Skeletal muscle tissue (tissue), 4 donors: ENCODE results near the gene SP100. TPM values are rescaled to one million over a fixed set of nuclear protein-coding genes. Genes with fewer than 3 reads are reported as not detected.

Experiments
- H3K27ac ChIP-seq: one replicate; pipeline ENCODE4 v1.7.0; 2013; ENCODE audit warnings: mild to moderate bottlenecking, low read depth, low read length, inconsistent platforms
- H3K27me3 ChIP-seq, 3 donors: one replicate each; pipeline ENCODE4 v1.7.0; 2013; ENCODE audit warnings: low read length in 3 of 3; ENCODE audit not compliant: control insufficient read depth in 3 of 3, insufficient read depth in 3 of 3
- H3K36me3 ChIP-seq, 3 donors: one replicate each; pipeline ENCODE4 v1.7.0; 2013; ENCODE audit warnings: low read length in 3 of 3; ENCODE audit not compliant: control insufficient read depth in 3 of 3, insufficient read depth in 3 of 3
- H3K4me1 ChIP-seq, 3 donors: one replicate each; pipeline ENCODE4 v1.7.0; 2013; ENCODE audit warnings: low read length in 3 of 3, mild to moderate bottlenecking in 3 of 3; ENCODE audit not compliant: control insufficient read depth in 3 of 3, insufficient read depth in 3 of 3
- H3K4me3 ChIP-seq, 3 donors: one replicate each; pipeline ENCODE4 v1.7.0; 2013; ENCODE audit warnings: low read length in 3 of 3
- H3K9ac ChIP-seq, 3 donors: one replicate each; pipeline ENCODE4 v1.7.0; 2013; ENCODE audit warnings: low read length in 3 of 3, mild to moderate bottlenecking in 3 of 3, moderate library complexity in 2 of 3, low read depth in 1 of 3
- H3K9me3 ChIP-seq, 3 donors: one replicate each; pipeline ENCODE4 v1.7.0; 2013; ENCODE audit warnings: low read length in 3 of 3; ENCODE audit not compliant: control insufficient read depth in 3 of 3
- total RNA-seq: library from RNA; depleted of rRNA; stranded (reverse); fragments of >200 nt; gene quantifications from one replicate; pipeline ENCODE4 v1.2.3, GENCODE V29; 2014
- donor health status: Osteomylitis.

Gene SP100
- total RNA-seq, 1 donor from 2014 or later: 24.0 TPM

DNA sequence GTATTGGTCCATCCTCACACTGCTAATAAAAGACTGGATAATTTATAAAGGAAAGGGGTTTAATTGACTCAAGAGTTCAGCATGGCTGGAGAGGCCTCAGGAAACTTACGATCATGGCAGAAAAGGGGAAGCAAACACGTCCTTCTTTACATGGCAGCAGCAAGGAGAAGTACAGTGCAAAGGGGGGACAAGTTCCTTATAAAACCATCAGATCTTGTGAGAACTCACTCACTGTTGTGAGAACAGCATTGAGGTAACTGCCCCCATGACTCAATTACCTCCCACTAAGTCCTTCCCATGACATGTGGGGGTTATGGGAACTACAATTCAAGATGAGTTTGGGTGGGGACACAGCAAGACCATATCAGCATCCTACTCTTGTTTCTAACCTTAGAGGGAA is 37.0 kb downstream of the SP100 start:
- Histone ChIP-seq H3K4me1 (no peaks in the 10 kb centered on the region), H3K9me3 (no peaks in the 10 kb centered on the region), H3K27me3 (no peaks in the 10 kb centered on the region), H3K9ac (no peak overlapping the region), H3K36me3 (peaks cover 20 to 43% (median 28%) of the 10 kb centered on the region in 3 donors), H3K4me3 (no peak overlapping the region), H3K27ac (no peak overlapping the region)

DNA sequence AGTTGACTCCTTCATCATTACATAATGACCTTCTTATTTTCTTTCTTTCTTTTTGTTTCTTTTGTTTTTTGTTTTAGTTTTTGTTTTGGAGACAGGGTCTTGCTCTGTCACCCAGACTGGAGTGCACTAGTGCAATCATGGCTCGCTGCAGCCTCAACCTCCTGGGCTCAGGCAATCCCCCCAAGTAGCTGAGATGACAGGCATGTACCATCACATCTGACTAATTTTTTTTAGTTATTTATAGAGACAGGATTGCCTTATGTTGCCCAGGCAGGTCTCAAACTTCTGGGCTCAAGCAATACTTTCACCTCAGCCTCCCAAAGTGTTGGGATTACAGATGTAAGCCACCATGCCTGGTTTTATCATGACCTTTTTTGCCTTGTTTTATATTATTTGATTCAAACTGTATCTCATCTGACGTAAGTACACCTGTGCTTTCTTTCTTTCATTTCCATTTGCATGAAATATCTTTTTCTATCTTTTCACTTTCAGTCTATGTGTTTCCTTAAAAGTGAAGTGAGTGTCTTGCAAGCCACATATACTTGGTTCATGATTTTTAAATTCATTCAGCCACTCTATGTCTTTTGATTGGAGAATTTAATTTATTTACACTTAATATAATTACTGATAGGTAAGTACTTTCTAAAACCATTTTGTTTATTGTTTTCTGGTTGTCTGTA is 39.1 kb downstream of the SP100 start:
- Histone ChIP-seq H3K27ac (no peak overlapping the region), H3K4me3 (no peak overlapping the region), H3K27me3 (no peaks in the 10 kb centered on the region), H3K9me3 (no peaks in the 10 kb centered on the region), H3K36me3 (peaks cover 15 to 40% (median 15%) of the 10 kb centered on the region in 3 donors), H3K9ac (no peak overlapping the region), H3K4me1 (no peaks in the 10 kb centered on the region)

DNA sequence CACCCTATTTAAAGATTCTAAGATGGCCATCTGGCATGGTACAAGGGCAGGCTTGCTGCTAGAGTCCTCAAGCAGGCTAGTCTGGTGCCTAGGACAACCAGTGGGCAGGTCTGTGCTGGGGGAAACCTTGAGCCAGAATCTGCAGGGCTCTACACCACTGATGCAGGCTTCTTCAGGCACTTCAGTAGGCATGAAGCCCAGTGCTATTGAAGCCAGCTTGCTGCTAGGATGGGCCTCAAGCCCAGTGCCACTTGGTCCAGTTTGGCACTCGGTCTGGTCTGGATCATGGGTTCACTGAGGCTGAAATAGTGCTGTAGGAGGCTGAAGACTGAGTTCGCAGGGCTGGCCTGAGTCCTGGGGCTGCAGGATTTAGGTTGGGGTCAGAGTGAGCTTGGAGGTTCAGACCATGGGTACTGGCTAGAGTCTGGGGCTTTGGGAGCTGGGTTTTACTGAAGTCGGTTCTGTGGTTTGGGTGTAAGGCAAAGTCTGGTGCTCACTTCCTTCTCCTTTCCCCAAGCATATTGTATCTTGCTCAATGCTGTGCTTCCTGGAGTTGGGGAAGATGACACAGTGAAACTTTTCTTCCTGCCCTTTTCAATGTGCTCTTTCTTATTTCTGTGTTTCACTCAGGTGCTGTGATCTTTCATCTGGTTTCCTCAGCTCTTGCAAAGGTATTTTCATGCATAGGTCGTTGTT is 41.2 kb downstream of the SP100 start:
- H3K27me3 ChIP-seq: no peaks in the 10 kb centered on the region
- no peak overlapping the region for H3K27ac ChIP-seq
- no peaks in the 10 kb centered on the region for H3K4me1 ChIP-seq
- no peak overlapping the region for H3K4me3 ChIP-seq
- no peak overlapping the region for H3K9ac ChIP-seq
- H3K9me3 ChIP-seq: no peaks in the 10 kb centered on the region
- H3K36me3 ChIP-seq: peaks cover 22 to 43% (median 23%) of the 10 kb centered on the region in 3 donors

DNA sequence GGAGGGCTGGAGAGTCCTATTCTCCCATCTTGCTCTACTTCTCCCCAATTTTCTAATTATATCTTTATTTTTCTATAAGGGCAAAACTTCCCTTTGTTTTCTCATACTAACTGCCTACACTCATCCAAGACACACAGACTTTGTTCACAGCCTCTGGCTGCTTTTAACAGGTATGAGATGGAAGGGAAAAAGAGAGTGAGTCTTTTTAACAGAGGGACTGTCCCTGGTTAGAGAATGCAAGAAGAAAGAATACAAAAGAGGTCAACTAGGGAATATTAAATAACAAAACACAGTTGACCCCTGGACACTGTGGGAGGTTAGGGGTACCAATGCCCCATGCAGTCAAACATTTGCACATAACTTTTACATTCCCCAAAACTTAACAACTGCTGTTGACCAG is 41.8 kb downstream of the SP100 start:
- no peaks in the 10 kb centered on the region for H3K4me1 ChIP-seq
- no peak overlapping the region for H3K4me3 ChIP-seq
- H3K9me3 ChIP-seq: no peaks in the 10 kb centered on the region
- H3K36me3 ChIP-seq: peaks cover 23 to 46% (median 29%) of the 10 kb centered on the region in 3 donors
- H3K27ac ChIP-seq: no peak overlapping the region
- no peaks in the 10 kb centered on the region for H3K27me3 ChIP-seq
- no peak overlapping the region for H3K9ac ChIP-seq

DNA sequence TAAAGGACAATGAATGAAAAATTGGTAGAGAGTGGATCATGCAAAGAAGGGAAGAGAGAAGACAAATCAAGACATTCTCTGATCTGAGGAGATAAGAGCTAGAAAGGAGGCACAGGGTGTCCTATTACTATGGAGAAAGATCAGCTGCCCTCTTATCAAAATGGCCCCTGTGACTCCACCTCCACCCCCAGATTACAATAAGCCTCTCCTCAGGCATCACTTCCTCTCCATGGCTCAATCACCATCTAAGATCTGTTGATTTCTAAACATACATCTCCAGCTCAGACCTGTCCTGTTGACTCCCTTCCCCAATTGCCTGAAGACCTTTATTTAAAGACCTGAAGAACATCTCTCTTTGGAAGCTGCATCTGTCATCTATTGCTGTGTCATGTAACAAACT is 43.2 kb downstream of the SP100 start:
- Histone ChIP-seq H3K4me1 (no peaks in the 10 kb centered on the region), H3K4me3 (no peak overlapping the region)

DNA sequence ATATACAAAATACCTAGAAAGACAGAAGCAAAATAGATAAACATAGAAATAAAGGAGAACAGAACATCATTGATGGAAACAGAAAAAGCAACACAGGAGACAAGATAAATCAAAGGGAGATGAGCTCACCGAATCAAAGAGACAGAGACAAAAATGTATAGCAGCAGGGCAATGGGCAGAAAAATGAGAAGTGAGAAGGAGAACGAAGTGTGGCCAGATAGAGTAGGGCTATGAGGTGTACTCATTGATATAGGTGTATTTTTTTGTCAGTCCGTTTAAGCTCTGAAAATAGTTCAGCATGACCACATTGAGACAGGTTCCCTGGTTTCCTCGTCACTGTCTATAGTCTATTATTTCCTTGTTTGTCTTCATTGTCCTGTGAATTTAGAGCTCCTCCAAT is 55.1 kb downstream of the SP100 start:
- Histone ChIP-seq H3K36me3 (peaks cover 9 to 45% (median 43%) of the 10 kb centered on the region in 3 donors), H3K27ac (no peak overlapping the region), H3K4me1 (no peaks in the 10 kb centered on the region), H3K9ac (no peak overlapping the region), H3K4me3 (no peak overlapping the region), H3K9me3 (no peaks in the 10 kb centered on the region), H3K27me3 (no peaks in the 10 kb centered on the region)

More for the DNA sequence above, 43.2 kb downstream of the SP100 start:
- Histone ChIP-seq H3K9me3 (no peaks in the 10 kb centered on the region), H3K27ac (no peak overlapping the region), H3K9ac (no peak overlapping the region), H3K27me3 (no peaks in the 10 kb centered on the region), H3K36me3 (peaks cover 20 to 53% (median 33%) of the 10 kb centered on the region in 3 donors)

DNA sequence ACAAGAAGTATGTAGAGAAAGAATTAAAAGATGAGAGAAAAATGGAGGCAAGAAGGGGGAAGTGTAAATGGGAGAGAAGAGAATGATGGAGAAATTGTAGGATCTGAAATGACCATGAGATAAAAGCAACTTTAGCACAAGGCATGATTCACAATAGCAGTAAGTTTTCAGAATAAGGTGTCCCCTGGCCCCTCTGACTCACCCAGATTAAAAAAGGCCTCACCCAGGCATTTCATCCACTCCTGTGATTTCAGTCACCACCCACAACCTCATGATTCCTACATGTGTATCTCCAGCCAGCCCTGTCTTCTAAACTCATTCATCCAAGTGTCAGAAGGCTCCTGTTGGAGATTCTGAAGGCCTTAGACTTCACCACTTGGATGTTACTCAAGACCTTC is 56.6 kb downstream of the SP100 start:
- Histone ChIP-seq H3K4me1 (no peaks in the 10 kb centered on the region), H3K4me3 (no peak overlapping the region), H3K27me3 (no peaks in the 10 kb centered on the region), H3K9ac (no peak overlapping the region), H3K36me3 (peaks cover 2 to 33% (median 32%) of the 10 kb centered on the region in 3 donors), H3K9me3 (no peaks in the 10 kb centered on the region), H3K27ac (no peak overlapping the region)

DNA sequence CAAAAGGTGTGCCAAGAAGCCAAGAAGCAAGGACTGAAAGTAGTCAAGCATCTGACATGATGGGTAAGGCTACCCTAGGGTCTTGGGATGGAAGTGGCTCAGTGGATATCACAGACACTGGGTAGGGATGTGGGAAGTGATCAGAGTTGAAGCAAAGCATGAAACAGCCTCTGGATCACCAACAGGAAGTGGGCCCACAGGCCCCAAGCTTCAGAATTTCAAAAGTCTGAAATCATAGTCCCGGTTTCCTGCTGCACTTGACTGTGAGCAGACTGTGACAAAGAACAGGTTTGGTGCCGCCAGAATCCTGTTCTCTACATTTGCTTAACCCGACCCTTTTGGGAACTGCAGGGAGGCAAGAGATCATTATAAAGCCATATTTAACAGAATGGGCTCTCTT is 57.4 kb downstream of the SP100 start:
- H3K27ac ChIP-seq: no peak overlapping the region
- H3K36me3 ChIP-seq: peaks cover 2 to 33% (median 28%) of the 10 kb centered on the region in 3 donors
- no peaks in the 10 kb centered on the region for H3K4me1 ChIP-seq
- no peak overlapping the region for H3K4me3 ChIP-seq
- H3K27me3 ChIP-seq: no peaks in the 10 kb centered on the region
- no peak overlapping the region for H3K9ac ChIP-seq
- H3K9me3 ChIP-seq: no peaks in the 10 kb centered on the region

DNA sequence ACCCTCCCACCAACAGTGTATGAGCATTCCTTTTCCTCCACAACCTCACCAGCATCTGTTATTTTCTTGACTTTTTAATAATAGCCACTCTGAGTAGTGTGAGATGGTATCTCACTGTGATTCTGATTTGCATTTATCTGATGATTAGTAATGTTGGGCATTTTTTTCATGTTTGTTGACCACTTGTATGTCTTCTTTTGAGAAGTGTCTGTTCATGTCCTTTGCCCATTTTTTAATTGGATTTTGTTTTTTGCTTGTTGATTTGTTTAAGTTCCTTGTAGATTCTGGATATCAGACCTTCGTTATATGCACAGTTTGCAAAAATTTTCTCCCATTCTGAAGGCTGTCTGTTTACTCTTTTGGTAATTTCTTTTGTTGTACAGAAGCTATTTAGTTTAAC is 59.1 kb downstream of the SP100 start:
- H3K4me1 ChIP-seq: no peaks in the 10 kb centered on the region
- H3K27ac ChIP-seq: no peak overlapping the region
- H3K27me3 ChIP-seq: no peaks in the 10 kb centered on the region
- H3K4me3 ChIP-seq: no peak overlapping the region
- H3K9me3 ChIP-seq: no peaks in the 10 kb centered on the region
- peaks cover 0 to 23% (median 21%) of the 10 kb centered on the region in 3 donors for H3K36me3 ChIP-seq
- no peak overlapping the region for H3K9ac ChIP-seq

DNA sequence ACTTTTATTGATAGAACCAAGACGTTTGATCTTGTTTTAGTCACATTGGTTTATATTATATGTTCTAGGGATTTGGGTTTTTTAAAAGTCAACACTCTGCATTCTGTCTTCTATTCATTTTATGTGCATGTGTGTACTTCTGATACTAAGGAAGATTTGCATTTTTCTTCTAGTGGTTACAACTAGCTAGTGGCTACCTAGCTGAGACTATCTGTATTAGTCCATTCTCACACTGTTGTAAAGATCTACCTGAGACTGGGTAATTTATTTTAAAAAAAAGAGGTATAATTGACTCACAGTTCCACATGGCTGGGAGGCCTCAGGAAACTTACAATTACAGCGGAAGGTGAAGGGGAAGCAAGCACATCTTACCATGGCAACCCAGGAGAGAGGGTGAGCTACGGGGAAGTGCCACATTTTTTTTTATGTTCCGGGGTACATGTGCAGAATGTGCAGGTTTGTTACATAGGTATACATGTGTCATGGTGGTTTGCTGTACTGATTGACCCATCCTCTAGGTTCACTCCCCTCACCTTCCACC is 69.9 kb downstream of the SP100 start:
- H3K4me3 ChIP-seq: no peak overlapping the region
- H3K9me3 ChIP-seq: no peaks in the 10 kb centered on the region
- H3K36me3 ChIP-seq: peaks cover 5 to 7% (median 5%) of the 10 kb centered on the region in 3 donors
- H3K4me1 ChIP-seq: no peaks in the 10 kb centered on the region
- no peak overlapping the region for H3K9ac ChIP-seq
- no peaks in the 10 kb centered on the region for H3K27me3 ChIP-seq
- H3K27ac ChIP-seq: no peak overlapping the region
